Measurements from ENCODE around the gene TUT4. TPM values are rescaled to one million over a fixed set of nuclear protein-coding genes. Genes with fewer than 3 reads are reported as not detected.

TUT4 gene
- total RNA-seq, 1 donor: 44.2 TPM

GRCh38 chr1:52556641-52557360 is 3.9 kb upstream of the TUT4 start:
- H3K27ac ChIP-seq (ENCODE audit: low read depth, low read length): no peak overlapping the region
- H3K27me3 ChIP-seq (ENCODE audit: insufficient read depth, low read length): no peaks in the 10 kb centered on the region
- no peak for TF ChIP-seq CTCF (IDR thresholded peaks at IDR 0.05; ENCODE audit: extremely low read depth, low read depth, low read length)
- peaks cover 11% of the 10 kb centered on the region for H3K79me2 ChIP-seq (ENCODE audit: insufficient read depth, low read length)
- H3K4me3 ChIP-seq (ENCODE audit: insufficient read depth, low read length): no peak overlapping the region
- H3K4me2 ChIP-seq (ENCODE audit: insufficient read depth, low read length): no peak overlapping the region
- peaks cover under 1% of the 10 kb centered on the region for H4K20me1 ChIP-seq (ENCODE audit: insufficient read depth, low read length)
- no peak for DNase-seq (ENCODE audit: insufficient read length, low spot score, missing footprints)
- H3K4me1 ChIP-seq (ENCODE audit: insufficient read depth, low read length): peaks cover 6% of the 10 kb centered on the region
- no peaks in the 10 kb centered on the region for H3K36me3 ChIP-seq (ENCODE audit: insufficient read depth, low read length)
- H2AFZ ChIP-seq (ENCODE audit: low read length): no peak overlapping the region
- H3K9me3 ChIP-seq (ENCODE audit: low read depth, low read length): no peaks in the 10 kb centered on the region

GRCh38 chr1:52554756-52555155 is 1.9 kb upstream of the TUT4 start:
- no peak for DNase-seq (ENCODE audit: insufficient read length, low spot score, missing footprints)
- no peak overlapping the region for H3K4me2 ChIP-seq (ENCODE audit: insufficient read depth, low read length)

GRCh38 chr1:52554267-52554640 is 1.4 kb upstream of the TUT4 start:
- H3K4me3 ChIP-seq (ENCODE audit: insufficient read depth, low read length): peak overlapping the region; percentile 87
- no peak for DNase-seq (ENCODE audit: insufficient read length, low spot score, missing footprints)
- H3K79me2 ChIP-seq (ENCODE audit: insufficient read depth, low read length): peaks cover 33% of the 10 kb centered on the region
- H3K4me1 ChIP-seq (ENCODE audit: insufficient read depth, low read length): peaks cover 12% of the 10 kb centered on the region
- TF ChIP-seq CTCF (IDR thresholded peaks at IDR 0.05; ENCODE audit: extremely low read depth, low read depth, low read length): no peak
- H3K27me3 ChIP-seq (ENCODE audit: insufficient read depth, low read length): no peaks in the 10 kb centered on the region
- peak overlapping the region; percentile 90 for H2AFZ ChIP-seq (ENCODE audit: low read length)
- no peaks in the 10 kb centered on the region for H3K9me3 ChIP-seq (ENCODE audit: low read depth, low read length)
- peak overlapping the region; percentile 97 for H3K4me2 ChIP-seq (ENCODE audit: insufficient read depth, low read length)
- H4K20me1 ChIP-seq (ENCODE audit: insufficient read depth, low read length): peaks cover 16% of the 10 kb centered on the region
- H3K27ac ChIP-seq (ENCODE audit: low read depth, low read length): no peak overlapping the region
- no peaks in the 10 kb centered on the region for H3K36me3 ChIP-seq (ENCODE audit: insufficient read depth, low read length)

More at GRCh38 chr1:52554756-52555155, 1.9 kb upstream of the TUT4 start:
- Histone ChIP-seq H3K27ac (ENCODE audit: low read depth, low read length) (no peak overlapping the region), H4K20me1 (ENCODE audit: insufficient read depth, low read length) (peaks cover 13% of the 10 kb centered on the region), H3K9me3 (ENCODE audit: low read depth, low read length) (no peaks in the 10 kb centered on the region), H2AFZ (ENCODE audit: low read length) (peak overlapping the region; percentile 6), H3K79me2 (ENCODE audit: insufficient read depth, low read length) (peaks cover 28% of the 10 kb centered on the region), H3K4me3 (ENCODE audit: insufficient read depth, low read length) (no peak overlapping the region), H3K27me3 (ENCODE audit: insufficient read depth, low read length) (no peaks in the 10 kb centered on the region), H3K36me3 (ENCODE audit: insufficient read depth, low read length) (no peaks in the 10 kb centered on the region), H3K4me1 (ENCODE audit: insufficient read depth, low read length) (peaks cover 12% of the 10 kb centered on the region)
- no peak for TF ChIP-seq CTCF (IDR thresholded peaks at IDR 0.05; ENCODE audit: extremely low read depth, low read depth, low read length)

- H3K36me3 ChIP-seq (ENCODE audit: insufficient read depth, low read length): no peaks in the 10 kb centered on the region
- H3K4me1 ChIP-seq (ENCODE audit: insufficient read depth, low read length): peaks cover 12% of the 10 kb centered on the region
- H2AFZ ChIP-seq (ENCODE audit: low read length): peak overlapping the region; percentile 90
- H3K27me3 ChIP-seq (ENCODE audit: insufficient read depth, low read length): no peaks in the 10 kb centered on the region
- DNase-seq (ENCODE audit: insufficient read length, low spot score, missing footprints): peak; percentile 98
- H3K27ac ChIP-seq (ENCODE audit: low read depth, low read length): peak overlapping the region; percentile 53
- H3K79me2 ChIP-seq (ENCODE audit: insufficient read depth, low read length): peaks cover 39% of the 10 kb centered on the region
- peaks cover 22% of the 10 kb centered on the region for H4K20me1 ChIP-seq (ENCODE audit: insufficient read depth, low read length)
- TF ChIP-seq CTCF (IDR thresholded peaks at IDR 0.05; ENCODE audit: extremely low read depth, low read depth, low read length): no peak
- H3K4me3 ChIP-seq (ENCODE audit: insufficient read depth, low read length): peak overlapping the region; percentile 87
- no peaks in the 10 kb centered on the region for H3K9me3 ChIP-seq (ENCODE audit: low read depth, low read length)
- peak overlapping the region; percentile 97 for H3K4me2 ChIP-seq (ENCODE audit: insufficient read depth, low read length)
Observed at GRCh38 chr1:52553362-52554266, 722 bp upstream of the TUT4 start.
